Peyer's patch (tissue), 4 donors: ENCODE data around the gene MIPEP. TPM values are rescaled to one million over a fixed set of nuclear protein-coding genes. Genes with fewer than 3 reads are reported as not detected.

ENCODE experiments used
- DNase-seq, 3 donors: peaks; one replicate each; pipeline ENCODE4 v3.0.0-alpha.2; 2017 to 2019
- H3K27ac ChIP-seq, 4 donors: fragments of 200-600 bp; sonication (generic); one replicate each; pipeline ENCODE4 v1.5.1; 2016 to 2019
- H3K27me3 ChIP-seq, 2 donors: fragments of 200-600 bp; sonication (generic); one replicate each; pipeline ENCODE4 v1.5.1; 2019
- H3K36me3 ChIP-seq, 3 donors: fragments of 200-600 bp; sonication (generic); one replicate each; pipeline ENCODE4 v1.5.1; 2016 to 2019
- H3K4me1 ChIP-seq, 4 donors: fragments of 200-600 bp; sonication (generic); one replicate each; pipeline ENCODE4 v1.5.1; 2016 to 2019
- H3K4me3 ChIP-seq, 4 donors: fragments of 200-600 bp; sonication (generic); 1 replicate in 3 of 4; 2 replicates in 1 of 4; pipeline ENCODE4 v1.5.1; 2016 to 2019; ENCODE audit warnings: mild to moderate bottlenecking in 1 of 4
- H3K9me3 ChIP-seq, 4 donors: fragments of 200-600 bp; sonication (generic); one replicate each; pipeline ENCODE4 v1.5.1; 2016 to 2019; ENCODE audit warnings: mild to moderate bottlenecking in 1 of 4
- POLR2A ChIP-seq, 2 donors: fragments of 450-650 bp; IDR thresholded peaks; one replicate each; pipeline ENCODE4 v1.5.1; 2017; ENCODE audit warnings: antibody characterized with exemption in 2 of 2, mild to moderate bottlenecking in 2 of 2, moderate library complexity in 2 of 2
- total RNA-seq, 4 donors: library from RNA; depleted of rRNA; stranded (reverse); fragments of >200 nt; gene quantifications; one replicate each; pipeline ENCODE4 v1.1.0, GENCODE V29; 2016
- TF ChIP-seq, protein P1 (sequence below), 6 experiments: fragments of 450-650 bp in 4 of 6; fragments of 200-600 bp in 2 of 6; sonication (generic) in 1 of 6; IDR thresholded peaks; one replicate each; pipeline ENCODE4 v1.5.1; 2017 to 2019; ENCODE audit warnings: antibody characterized with exemption in 6 of 6, mild to moderate bottlenecking in 3 of 6, moderate library complexity in 1 of 6

The MIPEP gene
- total RNA-seq, 4 donors from 2014 or later = 10.7 to 17.0 (median 12.5) TPM

DNA sequence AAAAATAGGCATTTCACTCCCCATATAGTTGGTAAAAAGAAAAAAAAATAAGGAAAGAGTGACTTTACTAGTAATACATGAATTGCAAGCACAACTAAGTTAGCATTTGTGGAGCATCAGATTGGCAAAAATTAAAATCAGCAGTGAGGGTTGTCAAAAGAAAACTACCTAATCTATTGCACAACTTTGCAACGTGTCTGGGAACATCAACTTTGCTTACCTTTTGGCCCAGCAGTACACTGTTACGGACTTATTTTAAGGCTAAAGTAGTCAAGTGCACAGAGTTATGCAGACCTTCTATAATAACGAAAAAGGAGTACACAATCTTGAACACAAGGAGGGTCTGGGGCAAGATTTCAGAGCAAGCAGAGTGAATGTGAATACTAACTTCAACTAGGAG is 102.6 kb downstream of the MIPEP start:
- Histone ChIP-seq H3K27me3 (no peaks in the 10 kb centered on the region), H3K9me3 (no peaks in the 10 kb centered on the region), H3K27ac (no peak overlapping the region), H3K4me1 (no peaks in the 10 kb centered on the region), H3K4me3 (no peak overlapping the region), H3K36me3 (no peaks in the 10 kb centered on the region)
- TF ChIP-seq POLR2A (IDR thresholded peaks at IDR 0.05) = no peak
- TF ChIP-seq, protein P1, sequence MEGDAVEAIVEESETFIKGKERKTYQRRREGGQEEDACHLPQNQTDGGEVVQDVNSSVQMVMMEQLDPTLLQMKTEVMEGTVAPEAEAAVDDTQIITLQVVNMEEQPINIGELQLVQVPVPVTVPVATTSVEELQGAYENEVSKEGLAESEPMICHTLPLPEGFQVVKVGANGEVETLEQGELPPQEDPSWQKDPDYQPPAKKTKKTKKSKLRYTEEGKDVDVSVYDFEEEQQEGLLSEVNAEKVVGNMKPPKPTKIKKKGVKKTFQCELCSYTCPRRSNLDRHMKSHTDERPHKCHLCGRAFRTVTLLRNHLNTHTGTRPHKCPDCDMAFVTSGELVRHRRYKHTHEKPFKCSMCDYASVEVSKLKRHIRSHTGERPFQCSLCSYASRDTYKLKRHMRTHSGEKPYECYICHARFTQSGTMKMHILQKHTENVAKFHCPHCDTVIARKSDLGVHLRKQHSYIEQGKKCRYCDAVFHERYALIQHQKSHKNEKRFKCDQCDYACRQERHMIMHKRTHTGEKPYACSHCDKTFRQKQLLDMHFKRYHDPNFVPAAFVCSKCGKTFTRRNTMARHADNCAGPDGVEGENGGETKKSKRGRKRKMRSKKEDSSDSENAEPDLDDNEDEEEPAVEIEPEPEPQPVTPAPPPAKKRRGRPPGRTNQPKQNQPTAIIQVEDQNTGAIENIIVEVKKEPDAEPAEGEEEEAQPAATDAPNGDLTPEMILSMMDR (IDR thresholded peaks at IDR 0.05) = no peak
- no peak for DNase-seq

DNA sequence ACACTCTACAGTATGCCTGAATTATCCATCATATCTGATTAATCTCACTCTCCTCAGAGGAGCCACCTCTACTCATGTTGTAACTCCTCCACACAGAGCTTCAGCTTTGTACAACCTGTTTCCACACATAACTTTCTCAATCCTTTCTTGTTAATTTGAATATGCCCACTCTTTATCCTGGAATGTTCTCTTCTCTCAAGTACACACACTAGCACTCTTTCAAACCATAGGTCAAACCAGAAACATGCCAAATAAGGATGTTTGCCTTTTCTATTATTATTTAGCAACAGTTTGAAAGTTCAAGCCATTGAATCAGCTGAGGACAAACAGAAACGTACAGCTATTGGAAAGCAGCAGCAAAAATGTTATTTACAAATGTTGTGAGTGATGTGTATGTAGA is 110.3 kb downstream of the MIPEP start:
- no peak for DNase-seq
- Histone ChIP-seq H3K4me3 (no peak overlapping the region), H3K36me3 (no peaks in the 10 kb centered on the region), H3K27ac (no peak overlapping the region), H3K4me1 (no peaks in the 10 kb centered on the region), H3K27me3 (no peaks in the 10 kb centered on the region), H3K9me3 (no peaks in the 10 kb centered on the region)
- TF ChIP-seq, protein P1 (IDR thresholded peaks at IDR 0.05) = no peak
- no peak for TF ChIP-seq POLR2A (IDR thresholded peaks at IDR 0.05)

DNA sequence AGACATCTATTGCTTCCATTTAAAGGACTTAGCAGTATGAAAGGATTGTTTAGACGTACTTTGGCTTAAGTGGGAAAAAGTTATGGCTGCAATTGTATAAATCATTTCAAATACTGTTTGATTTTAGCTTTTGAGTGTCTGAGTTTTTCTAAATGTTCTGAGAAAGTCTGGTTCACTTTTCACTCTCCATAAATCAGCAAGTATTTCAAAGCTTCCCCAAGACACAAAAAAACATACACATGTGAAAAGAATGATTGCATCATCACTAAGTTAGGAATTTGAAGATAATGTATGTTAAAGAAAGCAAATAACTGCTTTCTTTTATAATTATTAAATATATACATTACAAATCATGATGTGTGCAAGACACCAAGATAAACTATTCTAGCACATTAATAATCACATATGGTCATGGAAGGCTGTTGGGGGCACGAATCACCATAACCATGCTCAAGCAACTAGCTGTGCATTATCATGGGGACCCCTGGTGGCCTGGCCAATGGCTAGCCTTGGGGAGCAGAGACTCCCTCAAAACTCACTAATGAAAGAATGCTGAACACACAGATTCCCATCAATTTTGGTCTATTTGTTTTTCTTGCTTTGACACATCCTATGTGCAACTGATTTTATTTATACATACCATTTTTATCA is 111.1 kb downstream of the MIPEP start:
- H3K36me3 ChIP-seq = no peaks in the 10 kb centered on the region
- DNase-seq = no peak
- TF ChIP-seq, protein P1 (IDR thresholded peaks at IDR 0.05) = no peak
- no peak for TF ChIP-seq POLR2A (IDR thresholded peaks at IDR 0.05)
- H3K27ac ChIP-seq = no peak overlapping the region
- H3K27me3 ChIP-seq = no peaks in the 10 kb centered on the region
- H3K4me1 ChIP-seq = no peaks in the 10 kb centered on the region
- no peak overlapping the region for H3K4me3 ChIP-seq
- no peaks in the 10 kb centered on the region for H3K9me3 ChIP-seq

DNA sequence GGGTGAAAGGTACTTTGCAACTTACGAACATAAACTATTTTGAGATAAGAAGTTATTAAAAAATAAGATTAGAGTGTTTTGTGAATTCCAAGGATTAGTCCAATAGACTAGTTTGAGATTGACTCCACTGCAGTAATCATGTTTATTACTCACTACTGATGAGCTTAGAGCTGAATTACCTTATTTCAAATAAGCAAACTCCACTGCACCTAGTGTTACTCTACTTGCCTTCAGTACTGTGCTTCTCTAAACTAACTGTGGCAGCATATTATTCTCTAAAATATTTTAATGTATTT is 111.7 kb downstream of the MIPEP start:
- Histone ChIP-seq H3K9me3 (no peaks in the 10 kb centered on the region), H3K27me3 (no peaks in the 10 kb centered on the region), H3K27ac (no peak overlapping the region), H3K4me3 (no peak overlapping the region), H3K4me1 (no peaks in the 10 kb centered on the region), H3K36me3 (no peaks in the 10 kb centered on the region)
- no peak for DNase-seq
- TF ChIP-seq, protein P1 (IDR thresholded peaks at IDR 0.05) = no peak
- no peak for TF ChIP-seq POLR2A (IDR thresholded peaks at IDR 0.05)

DNA sequence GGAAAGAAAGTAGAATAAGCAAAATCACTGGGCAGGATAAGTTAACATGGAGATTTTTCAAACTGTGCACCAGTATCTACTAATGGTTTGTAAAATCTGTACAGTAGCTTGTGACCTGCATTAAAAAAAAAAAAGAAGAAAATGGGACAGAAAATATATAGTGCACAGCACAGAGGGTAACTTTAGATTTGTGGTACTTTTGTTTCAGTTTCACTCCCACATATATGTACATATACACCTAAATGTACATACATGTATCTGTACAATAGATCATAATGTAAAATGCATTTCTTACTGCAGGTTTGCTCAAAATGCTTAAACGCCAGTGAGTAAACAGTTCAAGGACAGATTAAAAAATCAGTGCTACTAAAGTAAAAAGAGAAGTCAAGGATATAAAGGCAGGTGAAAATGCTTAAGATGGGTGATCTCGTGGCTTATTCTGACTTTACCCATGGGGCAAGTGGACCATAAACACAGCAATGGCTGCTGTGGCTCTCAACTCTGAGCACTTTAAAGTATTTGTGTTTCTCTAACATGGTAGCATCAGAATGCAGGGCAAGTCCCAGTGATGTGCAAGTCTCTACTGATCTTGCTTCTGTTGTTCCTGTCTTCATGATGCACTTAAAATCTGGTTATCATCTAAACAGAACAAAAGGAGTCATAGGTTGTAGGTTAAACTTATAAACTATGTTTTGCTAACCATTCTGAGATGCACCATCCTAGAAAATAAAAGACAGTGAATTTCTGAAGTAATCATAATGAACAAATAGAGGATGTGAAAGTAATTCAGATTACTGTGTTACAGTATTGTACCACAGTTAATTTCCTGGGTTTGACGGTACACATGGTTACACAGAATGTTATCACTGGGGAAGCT is 112.3 kb downstream of the MIPEP start:
- Histone ChIP-seq H3K36me3 (no peaks in the 10 kb centered on the region), H3K9me3 (no peaks in the 10 kb centered on the region), H3K27ac (no peak overlapping the region), H3K4me3 (no peak overlapping the region), H3K4me1 (no peaks in the 10 kb centered on the region), H3K27me3 (no peaks in the 10 kb centered on the region)
- no peak for DNase-seq
- TF ChIP-seq, protein P1 (IDR thresholded peaks at IDR 0.05) = no peak
- no peak for TF ChIP-seq POLR2A (IDR thresholded peaks at IDR 0.05)
